HepG2 (cell line): Measurements from ENCODE around the gene ITGB5. TPM values are rescaled to one million over a fixed set of nuclear protein-coding genes. Genes with fewer than 3 reads are reported as not detected.
A peak's percentile ranks its signal among the peaks of the same experiment; 100 is the strongest.

Experiments used
- ATAC-seq: fragments of 200-7000 bp; cut with Tn5 transposase; 3 replicates; pipeline ENCODE4 v1.9.1; 2020; ENCODE audit warnings: mild to moderate bottlenecking, moderate library complexity
- BruUV-seq: library from RNA; stranded (reverse); fragments of 400-500 nt; replicated peaks from 2 replicates; lab custom pipeline; 2021; lab: Mats Ljungman, UMichigan
- CTCF ChIA-PET: fragments of 300-600 bp; formaldehyde crosslinking; extraction: SDS; loops from one replicate; lab custom pipeline; 2021; ENCODE audit warnings: low total read pairs, inconsistent platforms, low intra/inter-chr PET ratio; lab: Yijun Ruan, JAX
- POLR2A ChIA-PET: fragments of 350-600 bp; sonication (Branson Sonifier 250); formaldehyde crosslinking; loops from one replicate; lab custom pipeline; 2020; ENCODE audit warnings: antibody characterized with exemption, inconsistent platforms; lab: Yijun Ruan, JAX
- DNase-seq: peaks from one replicate; pipeline ENCODE4 v3.0.0-alpha.2; 2015; ENCODE audit warnings: low spot score
- FAIRE-seq: peaks from 3 replicates; lab custom pipeline; 2011; peaks lifted over from hg19 to GRCh38; lab: Jason Lieb, UNC
- H2AFZ ChIP-seq: one replicate; pipeline ENCODE4 v1.6.1; 2011; ENCODE audit warnings: low read length, inconsistent platforms
- H3K27ac ChIP-seq: fragments of 300-600 bp; 3 replicates; pipeline ENCODE4 v1.8.0; 2011; ENCODE audit warnings: mixed run types, mild to moderate bottlenecking, mixed read lengths, low read length, inconsistent platforms; ENCODE audit not compliant: insufficient read depth; ENCODE audit errors: extremely low read length
- H3K27me3 ChIP-seq, 2 experiments: fragments of 200-600 bp in 1 of 2; 2 replicates in 1 of 2; 3 replicates in 1 of 2; pipeline versions ENCODE4 v1.6.0 to v1.8.0; 2011; ENCODE audit warnings: low read length in 2 of 2, mild to moderate bottlenecking in 2 of 2, moderate library complexity in 2 of 2, inconsistent platforms in 1 of 2; ENCODE audit not compliant: insufficient read depth in 2 of 2, control insufficient read depth in 1 of 2
- H3K36me3 ChIP-seq, 2 experiments: fragments of 200-600 bp in 1 of 2; replicated peaks in 1 of 2; 2 replicates in 1 of 2; 3 replicates in 1 of 2; pipeline versions ENCODE4 v1.5.1 to v1.8.0; 2011; ENCODE audit warnings: low read length in 2 of 2, inconsistent platforms in 1 of 2; ENCODE audit not compliant: insufficient read depth in 2 of 2, control insufficient read depth in 1 of 2
- H3K4me1 ChIP-seq: 2 replicates; pipeline ENCODE4 v1.5.1; 2012; ENCODE audit warnings: low read length, inconsistent platforms; ENCODE audit not compliant: insufficient read depth
- H3K4me2 ChIP-seq: 2 replicates; pipeline ENCODE4 v1.6.0; 2011; ENCODE audit warnings: low read depth, low read length, inconsistent platforms
- H3K4me3 ChIP-seq, 3 experiments: fragments of 200-600 bp in 1 of 3; sonication (generic), shearing (Covaris generic) in 1 of 3; replicated peaks in 1 of 3; 2 replicates each; pipeline ENCODE4 v1.5.1; 2011 to 2016; ENCODE audit warnings: low read length in 3 of 3, inconsistent platforms in 2 of 3, low read depth in 2 of 3, mild to moderate bottlenecking in 2 of 3, control low read depth in 1 of 3, mixed read lengths in 1 of 3; ENCODE audit not compliant: insufficient read depth in 1 of 3
- H3K79me2 ChIP-seq: one replicate; pipeline ENCODE4 v1.6.1; 2011; ENCODE audit warnings: low read length, inconsistent platforms; ENCODE audit not compliant: insufficient read depth
- H3K9ac ChIP-seq: 2 replicates; pipeline ENCODE4 v1.6.0; 2011; ENCODE audit warnings: mild to moderate bottlenecking, low read depth, low read length, inconsistent platforms; ENCODE audit not compliant: insufficient read depth
- H3K9me3 ChIP-seq: 2 replicates; pipeline ENCODE4 v1.5.1; 2012; ENCODE audit warnings: mild to moderate bottlenecking, low read length
- H4K20me1 ChIP-seq: 2 replicates; pipeline ENCODE4 v1.6.0; 2011; ENCODE audit warnings: inconsistent platforms, mild to moderate bottlenecking, low read length, moderate library complexity; ENCODE audit not compliant: insufficient read depth
- CBX5 ChIP-seq: sonication (generic); formaldehyde crosslinking; IDR thresholded peaks from 2 replicates; pipeline ENCODE4 v1.4.0; 2020; ENCODE audit warnings: missing genetic modification reagents, borderline replicate concordance
- CEBPB ChIP-seq: IDR thresholded peaks from 2 replicates; pipeline ENCODE4 v1.6.1; 2011; ENCODE audit warnings: low read depth, low read length, improper control_type of control experiment, borderline replicate concordance
- CHD4 ChIP-seq: fragments of 200-600 bp; sonication (generic); IDR thresholded peaks from 2 replicates; pipeline ENCODE4 v1.7.0; 2017; ENCODE audit warnings: mild to moderate bottlenecking, low read length, borderline replicate concordance
- KLF16 ChIP-seq, 2 experiments: sonication (generic) in 1 of 2; formaldehyde crosslinking in 1 of 2; IDR thresholded peaks; 2 replicates each; pipeline versions ENCODE4 v1.6.1 to v1.8.0; 2016 to 2023; ENCODE audit warnings: missing genetic modification reagents in 2 of 2, missing compliant biosample characterization in 1 of 2
- KMT2A ChIP-seq: sonication (generic); formaldehyde crosslinking; IDR thresholded peaks from 2 replicates; pipeline ENCODE4 v1.4.0; 2020; ENCODE audit warnings: missing genetic modification reagents
- POLR2A ChIP-seq, 2 experiments: IDR thresholded peaks; 2 replicates each; pipeline ENCODE4 v1.6.1; 2011; ENCODE audit warnings: low read depth in 2 of 2, low read length in 2 of 2, mild to moderate bottlenecking in 1 of 2, moderate library complexity in 1 of 2; ENCODE audit not compliant: insufficient read depth in 1 of 2
- RBFOX2 ChIP-seq: fragments of 200-400 bp; formaldehyde crosslinking; IDR thresholded peaks from 2 replicates; pipeline ENCODE4 v1.6.1; 2017; ENCODE audit warnings: low read depth, mild to moderate bottlenecking, low read length
- RBM22 ChIP-seq: fragments of 200-400 bp; formaldehyde crosslinking; optimal IDR thresholded peaks from 2 replicates; pipeline ENCODE3; 2017; ENCODE audit warnings: mild to moderate bottlenecking, low read length, moderate library complexity
- WIZ ChIP-seq: sonication (generic); formaldehyde crosslinking; IDR thresholded peaks from 2 replicates; pipeline ENCODE4 v1.5.1; 2020; ENCODE audit warnings: mild to moderate bottlenecking, missing genetic modification reagents
- ZNF24 ChIP-seq: fragments of 450-650 bp; IDR thresholded peaks from 2 replicates; pipeline ENCODE4 v1.6.1; 2017; ENCODE audit warnings: antibody characterized with exemption, mild to moderate bottlenecking
- WGBS: methylation state at CpG from one replicate; pipeline ENCODE4 v1.1.6; 2017; ENCODE audit warnings: low lambda C conversion rate; 5-methylcytosine and 5-hydroxymethylcytosine counted together
- in situ Hi-C: cut with HindIII; loops from 2 replicates; pipeline ENCODE4 v1.10.0; 2017; ENCODE audit warnings: low pct_unique_long_range_greater_than_20kb; ENCODE audit not compliant: extremely low pct_ligation_motif_present
- intact Hi-C: fragments of 100-400 bp; cut with micrococcal nuclease; formaldehyde crosslinking; loops from one replicate; pipeline ENCODE4 v1.10.0; 2022; ENCODE audit not compliant: unreplicated experiment
- polyA plus RNA-seq, 8 experiments: library from polyadenylated mRNA; depleted of rRNA in 3 of 8; stranded (reverse) in 7 of 8; unstranded in 1 of 8; fragments of >200 nt; fragmentation: Illumina TruSeq in 4 of 8; extraction: Trizol in 4 of 8; gene quantifications; 2 replicates each; pipeline versions ENCODE4 v1.2.1 to v1.2.3, GENCODE V29; 2011 to 2016; ENCODE audit warnings: low read depth in 4 of 8, missing spikeins in 1 of 8, mixed read lengths in 1 of 8; ENCODE audit not compliant: insufficient read depth in 1 of 8
- total RNA-seq, 5 experiments: library from RNA; depleted of rRNA; stranded (reverse); fragments of >200 nt; fragmentation: Illumina TruSeq; extraction: Trizol; gene quantifications; 2 replicates each; pipeline ENCODE4 v1.2.3, GENCODE V29; 2016; ENCODE audit warnings: low read depth in 1 of 5
- TF ChIP-seq, protein P1 (sequence below): sonication (generic); formaldehyde crosslinking; IDR thresholded peaks from 2 replicates; pipeline ENCODE4 v1.9.0; 2021; ENCODE audit warnings: missing genetic modification reagents, borderline replicate concordance

ITGB5 gene
- total and polyA plus RNA-seq, 2 of the 13 experiments (the other 11 are each of a cell fraction or from before 2014, with no cell fraction given) = 74.1 to 343 TPM

DNA sequence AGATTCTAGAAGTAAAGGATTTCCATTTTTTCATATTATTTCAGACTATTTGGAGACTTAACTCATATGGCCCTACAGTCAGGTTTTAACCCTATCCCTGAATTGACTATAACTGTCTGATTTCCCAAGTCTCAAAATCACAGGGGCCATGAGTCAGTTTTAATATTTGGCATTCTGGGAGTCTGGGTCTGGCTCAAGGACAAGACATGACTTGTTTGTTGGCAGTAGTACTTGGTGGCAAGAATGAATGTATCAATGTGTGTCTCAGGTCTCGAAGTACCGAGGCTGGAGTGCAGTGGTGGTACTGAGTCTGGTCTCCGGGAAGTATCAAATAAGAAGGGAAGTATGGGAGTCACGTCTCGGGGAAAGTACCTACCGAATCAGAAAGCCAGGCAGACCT is 146.1 kb downstream of the ITGB5 start:
- DNase-seq = no peak
- TF ChIP-seq RBM22 (no peak), CHD4 (no peak), CEBPB (no peak), KMT2A (CRISPR knock-in tag) (no peak), CBX5 (CRISPR knock-in tag) (no peak), WIZ (CRISPR knock-in tag) (no peak)
- WGBS = 97% methylated on average over 6 of the region's 6 CpGs
- ATAC-seq = no peak
- POLR2A ChIA-PET = interaction anchor here (3.1 kb wide), 1 partner anchor 11 kb away, joined by 18 read pairs; the partner anchor contains the start of gene UMPS
- Histone ChIP-seq H3K4me2 (no peak overlapping the region), H2AFZ (no peak overlapping the region), H3K4me3 (no peak overlapping the region), H3K79me2 (peaks cover 17% of the 10 kb centered on the region), H3K9ac (no peak overlapping the region), H3K36me3 (peaks cover 13 to 76% of the 10 kb centered on the region in 2 experiments), H4K20me1 (no peaks in the 10 kb centered on the region; the same call in none of the 2 replicates), H3K27ac (no peak overlapping the region), H3K9me3 (no peaks in the 10 kb centered on the region), H3K4me1 (peaks cover 12% of the 10 kb centered on the region), H3K27me3 (no peaks in the 10 kb centered on the region)
- in situ Hi-C loops (no loop called here), intact Hi-C loops (loop anchor here (10.0 kb wide), 1 partner anchor 176 kb away; no protein-coding TSS in a partner anchor)
- CTCF ChIA-PET = no interaction called here
- no TSS peak for BruUV-seq
- FAIRE-seq = no peak

- Histone ChIP-seq H3K4me3 (peak overlapping the region; percentile 75 to 92 (median 88)), H3K9me3 (no peaks in the 10 kb centered on the region), H3K27ac (peak overlapping the region; percentile 98), H2AFZ (no peak overlapping the region), H3K79me2 (peaks cover 56% of the 10 kb centered on the region), H3K9ac (peak overlapping the region; percentile 95; the same call in 1 of the 2 replicates), H3K4me1 (peaks cover 43% of the 10 kb centered on the region), H3K27me3 (no peaks in the 10 kb centered on the region; a peak in 1 of 5 replicates), H3K36me3 (peaks cover 0 to 24% of the 10 kb centered on the region in 2 experiments; a peak in 3 of 5 replicates), H4K20me1 (peaks cover 24% of the 10 kb centered on the region), H3K4me2 (peak overlapping the region; percentile 82)
- FAIRE-seq (no peak), ATAC-seq (no peak), DNase-seq (no peak)
- CTCF ChIA-PET = interaction anchor here (1.3 kb wide), 1 partner anchor 43 kb away, joined by 3 read pairs; no protein-coding TSS in a partner anchor
- POLR2A ChIA-PET = interaction anchor here (0.9 to 3.7 kb wide), 12 partner anchors 8 to 169 kb away, joined by 3 to 83 read pairs (median 12); no protein-coding TSS in a partner anchor
- intact Hi-C loops = loop anchor here (2.0 kb wide), 2 partner anchors 33 to 43 kb away; no protein-coding TSS in a partner anchor
- no peak for TF ChIP-seq ZNF24
- TF ChIP-seq KLF16 (CRISPR knock-in tag; IDR thresholded peaks at IDR 0.05) = no peak
- TF ChIP-seq, protein P1, sequence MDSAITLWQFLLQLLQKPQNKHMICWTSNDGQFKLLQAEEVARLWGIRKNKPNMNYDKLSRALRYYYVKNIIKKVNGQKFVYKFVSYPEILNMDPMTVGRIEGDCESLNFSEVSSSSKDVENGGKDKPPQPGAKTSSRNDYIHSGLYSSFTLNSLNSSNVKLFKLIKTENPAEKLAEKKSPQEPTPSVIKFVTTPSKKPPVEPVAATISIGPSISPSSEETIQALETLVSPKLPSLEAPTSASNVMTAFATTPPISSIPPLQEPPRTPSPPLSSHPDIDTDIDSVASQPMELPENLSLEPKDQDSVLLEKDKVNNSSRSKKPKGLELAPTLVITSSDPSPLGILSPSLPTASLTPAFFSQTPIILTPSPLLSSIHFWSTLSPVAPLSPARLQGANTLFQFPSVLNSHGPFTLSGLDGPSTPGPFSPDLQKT (CRISPR knock-in tag) = no peak
- TF ChIP-seq POLR2A (IDR thresholded peaks at IDR 0.05; ENCODE audit: insufficient read depth in 1 of 2, low read depth in 2 of 2, low read length in 2 of 2) = 0 out of 4 replicates have a peak, but pooled peaks of 1 of the 2 experiments have one; percentile 1
- TF ChIP-seq RBFOX2 = no peak
- 81% methylated on average over 4 of the region's 4 CpGs for WGBS
- in situ Hi-C loops = loop anchor here (5.0 kb wide), 1 partner anchor 39 kb away; no protein-coding TSS in a partner anchor
- BruUV-seq = no TSS peak
Observed at GRCh38 chr3:124731760-124732159, 155.4 kb downstream of the ITGB5 start.
